Right lobe of liver (tissue), 4 donors: ENCODE measurements around the gene LRRTM2.

Experiments
- POLR2A ChIP-seq: fragments of 450-650 bp; IDR thresholded peaks from one replicate; pipeline ENCODE4 v1.6.1; 2017; ENCODE audit warnings: antibody characterized with exemption, mild to moderate bottlenecking
- TF ChIP-seq, protein P1 (sequence below), 4 donors: fragments of 200-600 bp in 3 of 4; fragments of 450-650 bp in 1 of 4; IDR thresholded peaks; one replicate each; pipeline versions ENCODE4 v1.5.1 to v1.8.0; 2016 to 2022; ENCODE audit warnings: antibody characterized with exemption in 4 of 4, mild to moderate bottlenecking in 2 of 4
- donor health status: DM: no; HTN: no; CAD: no.
- donor health status: DM: no; HTN: no; CAD: no.
- donor health status: DM: no; HTN: yes; CAD: no.

DNA sequence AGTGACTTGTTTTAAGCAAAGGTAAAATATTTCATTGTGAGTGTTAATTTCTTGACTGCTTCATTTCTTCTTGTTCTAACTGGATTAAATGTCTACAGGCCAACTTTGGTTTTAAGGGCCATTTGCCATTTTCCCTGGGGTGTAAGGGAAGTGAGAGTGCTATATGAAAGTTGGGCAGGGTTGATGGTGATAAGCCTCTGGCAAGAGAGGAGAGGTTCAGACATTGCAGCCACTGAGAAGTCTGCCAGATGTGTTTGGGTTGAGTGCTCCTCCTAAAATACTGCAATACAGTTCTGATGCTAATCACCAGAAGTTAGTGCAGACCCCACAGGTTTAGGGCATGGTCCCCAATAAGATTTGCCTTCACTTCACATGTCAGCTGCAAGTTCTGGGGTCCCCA is 14.9 kb upstream of the LRRTM2 start:
- TF ChIP-seq POLR2A = no peak
- TF ChIP-seq, protein P1, sequence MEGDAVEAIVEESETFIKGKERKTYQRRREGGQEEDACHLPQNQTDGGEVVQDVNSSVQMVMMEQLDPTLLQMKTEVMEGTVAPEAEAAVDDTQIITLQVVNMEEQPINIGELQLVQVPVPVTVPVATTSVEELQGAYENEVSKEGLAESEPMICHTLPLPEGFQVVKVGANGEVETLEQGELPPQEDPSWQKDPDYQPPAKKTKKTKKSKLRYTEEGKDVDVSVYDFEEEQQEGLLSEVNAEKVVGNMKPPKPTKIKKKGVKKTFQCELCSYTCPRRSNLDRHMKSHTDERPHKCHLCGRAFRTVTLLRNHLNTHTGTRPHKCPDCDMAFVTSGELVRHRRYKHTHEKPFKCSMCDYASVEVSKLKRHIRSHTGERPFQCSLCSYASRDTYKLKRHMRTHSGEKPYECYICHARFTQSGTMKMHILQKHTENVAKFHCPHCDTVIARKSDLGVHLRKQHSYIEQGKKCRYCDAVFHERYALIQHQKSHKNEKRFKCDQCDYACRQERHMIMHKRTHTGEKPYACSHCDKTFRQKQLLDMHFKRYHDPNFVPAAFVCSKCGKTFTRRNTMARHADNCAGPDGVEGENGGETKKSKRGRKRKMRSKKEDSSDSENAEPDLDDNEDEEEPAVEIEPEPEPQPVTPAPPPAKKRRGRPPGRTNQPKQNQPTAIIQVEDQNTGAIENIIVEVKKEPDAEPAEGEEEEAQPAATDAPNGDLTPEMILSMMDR (IDR thresholded peaks at IDR 0.05) = no peak
